Measurements from ENCODE around the gene CD48.

GRCh38 chr1:160748181-160748877 is 36.7 kb upstream of the CD48 start:
- TF ChIP-seq CTCF (conservative IDR thresholded peaks at IDR 0.05; ENCODE audit: low read depth, low read length) (no peak), MAZ (IDR thresholded peaks at IDR 0.05; ENCODE audit: borderline replicate concordance, low read depth, low read length) (no peak)
